Prostate gland (tissue), 2 donors: ENCODE data around the gene LITAF.

ENCODE experiments used
- CTCF ChIP-seq, 4 experiments: fragments of 200-600 bp in 2 of 4; fragments of 450-650 bp in 2 of 4; sonication (generic) in 2 of 4; IDR thresholded peaks; 1 replicate in 3 of 4; 2 replicates in 1 of 4; pipeline ENCODE4 v1.5.1; 2016 to 2019; ENCODE audit warnings: antibody characterized with exemption in 4 of 4, mild to moderate bottlenecking in 2 of 4, moderate library complexity in 2 of 4
- POLR2A ChIP-seq: fragments of 450-650 bp; IDR thresholded peaks from one replicate; pipeline ENCODE4 v1.6.1; 2016; ENCODE audit warnings: antibody characterized with exemption, mild to moderate bottlenecking
- POLR2AphosphoS5 ChIP-seq: sonication (generic); formaldehyde crosslinking; IDR thresholded peaks from one replicate; pipeline ENCODE4 v1.6.1; 2017; ENCODE audit warnings: antibody characterized with exemption

GRCh38 chr16:11620243-11621003 lies 33.7 kb upstream of the LITAF start:
- TF ChIP-seq CTCF (IDR thresholded peaks at IDR 0.05) (no peak), POLR2AphosphoS5 (no peak), POLR2A (no peak)
